T follicular helper cell (primary cell): ENCODE measurements around the gene TBCC.

Experiments used
- DNase-seq: peaks from one replicate; pipeline ENCODE4 v3.0.0-alpha.2; 2020; ENCODE audit warnings: low read depth

The TBCC gene

GRCh38 chr6:42696526-42697267 lies 49.2 kb downstream of the TBCC start:
- DNase-seq = no peak

- DNase-seq = no peak
These were observed 51.3 kb downstream of the TBCC start for GRCh38 chr6:42694586-42694985.
